SK-N-SH (cell line): Measurements from ENCODE around the gene COX4I2. TPM values are rescaled to one million over a fixed set of nuclear protein-coding genes. Genes with fewer than 3 reads are reported as not detected.

Experiments used
- CTCF ChIA-PET: fragments of 300-600, 350-600 bp; formaldehyde crosslinking; extraction: SDS; loops from one replicate; lab custom pipeline; 2021; lab: Yijun Ruan, JAX
- POLR2A ChIA-PET: fragments of 350-600 bp; sonication (Branson Sonifier 250); formaldehyde crosslinking; extraction: SDS; loops from one replicate; lab custom pipeline; 2020; ENCODE audit warnings: antibody characterized with exemption, inconsistent platforms; lab: Yijun Ruan, JAX
- DNase-seq: peaks from one replicate; pipeline ENCODE4 v3.0.0; 2012
- H2AFZ ChIP-seq: fragments of 200-600 bp; sonication (generic); 2 replicates; pipeline ENCODE4 v1.8.1; 2016; ENCODE audit warnings: antibody characterized with exemption, mild to moderate bottlenecking, low read depth
- H3F3A ChIP-seq: fragments of 200-600 bp; sonication (generic); replicated peaks from 2 replicates; pipeline ENCODE3; 2016; ENCODE audit warnings: antibody characterized with exemption, mild to moderate bottlenecking; ENCODE audit not compliant: insufficient read depth
- H3K27ac ChIP-seq, 2 experiments: fragments of 200-500 bp in 1 of 2; fragments of 200-600 bp in 1 of 2; sonication (Bioruptor generic) in 1 of 2; sonication (generic), shearing (Covaris generic) in 1 of 2; 2 replicates each; pipeline versions ENCODE4 v1.5.1 to v1.6.1; 2014 to 2016; ENCODE audit warnings: low read depth in 2 of 2, inconsistent platforms in 1 of 2, low read length in 1 of 2, mild to moderate bottlenecking in 1 of 2, mixed read lengths in 1 of 2
- H3K27me3 ChIP-seq: fragments of 200-600 bp; sonication (generic), shearing (Covaris generic); 2 replicates; pipeline ENCODE4 v1.6.1; 2016; ENCODE audit warnings: mixed run types; ENCODE audit not compliant: insufficient read depth
- H3K36me3 ChIP-seq, 2 experiments: fragments of 200-500 bp in 1 of 2; fragments of 200-600 bp in 1 of 2; sonication (Bioruptor generic) in 1 of 2; sonication (generic) in 1 of 2; replicated peaks in 1 of 2; 2 replicates each; pipeline versions ENCODE3 to v1.5.1; 2014 to 2016; ENCODE audit warnings: low read length in 1 of 2, mild to moderate bottlenecking in 1 of 2; ENCODE audit not compliant: insufficient read depth in 2 of 2, control insufficient read depth in 1 of 2
- H3K4me1 ChIP-seq, 2 experiments: fragments of 200-500 bp in 1 of 2; fragments of 200-600 bp in 1 of 2; sonication (Bioruptor generic) in 1 of 2; sonication (generic), shearing (Covaris generic) in 1 of 2; 2 replicates each; pipeline versions ENCODE4 v1.5.1 to v1.6.1; 2014 to 2016; ENCODE audit warnings: low read depth in 1 of 2, low read length in 1 of 2, mixed run types in 1 of 2; ENCODE audit not compliant: insufficient read depth in 2 of 2, control insufficient read depth in 1 of 2
- H3K4me2 ChIP-seq: fragments of 200-600 bp; sonication (generic), shearing (Covaris generic); 2 replicates; pipeline ENCODE4 v1.6.1; 2017; ENCODE audit warnings: mixed run types
- H3K4me3 ChIP-seq, 2 experiments: fragments of 200-500 bp in 1 of 2; fragments of 200-600 bp in 1 of 2; sonication (Bioruptor generic) in 1 of 2; sonication (generic), shearing (Covaris generic) in 1 of 2; 2 replicates each; pipeline versions ENCODE4 v1.5.1 to v1.8.1; 2014 to 2016; ENCODE audit warnings: low read depth in 2 of 2, inconsistent platforms in 1 of 2, low read length in 1 of 2, mild to moderate bottlenecking in 1 of 2, mixed read lengths in 1 of 2, moderate library complexity in 1 of 2
- H3K79me2 ChIP-seq: fragments of 200-600 bp; sonication (generic); 2 replicates; pipeline ENCODE4 v1.8.1; 2017; ENCODE audit warnings: mild to moderate bottlenecking; ENCODE audit not compliant: insufficient read depth
- H3K9ac ChIP-seq: fragments of 200-600 bp; sonication (generic); 2 replicates; pipeline ENCODE4 v1.6.1; 2017; ENCODE audit warnings: mixed run types
- H3K9me2 ChIP-seq: fragments of 200-600 bp; sonication (generic); 2 replicates; pipeline ENCODE4 v1.6.1; 2017; ENCODE audit warnings: mixed run types
- H3K9me3 ChIP-seq: fragments of 200-600 bp; sonication (generic); 2 replicates; pipeline ENCODE4 v1.6.1; 2017; ENCODE audit warnings: mixed run types, mild to moderate bottlenecking, moderate library complexity
- H4K20me1 ChIP-seq: fragments of 200-600 bp; sonication (generic); 2 replicates; pipeline ENCODE4 v1.6.1; 2017; ENCODE audit warnings: mild to moderate bottlenecking, mixed run types; ENCODE audit not compliant: insufficient read depth
- CTCF ChIP-seq: fragments of 200-600 bp; sonication (generic); IDR thresholded peaks from 2 replicates; pipeline ENCODE4 v1.6.1; 2017; ENCODE audit warnings: antibody characterized with exemption, mild to moderate bottlenecking, moderate library complexity
- ELF1 ChIP-seq: IDR thresholded peaks from 2 replicates; pipeline ENCODE4 v1.4.0; 2012
- EP300 ChIP-seq, 2 experiments: IDR thresholded peaks; 2 replicates each; pipeline versions ENCODE4 v1.4.0 to v1.6.1; 2012; ENCODE audit warnings: borderline replicate concordance in 1 of 2, low read depth in 1 of 2, low read length in 1 of 2
- FOSL2 ChIP-seq: IDR thresholded peaks from 2 replicates; pipeline ENCODE4 v1.4.0; 2012; ENCODE audit warnings: low read depth, mild to moderate bottlenecking, moderate library complexity, borderline replicate concordance
- FOXJ3 ChIP-seq: sonication (generic); formaldehyde crosslinking; IDR thresholded peaks from 2 replicates; pipeline ENCODE4 v1.5.1; 2020; ENCODE audit warnings: mild to moderate bottlenecking, missing genetic modification reagents
- GATA2 ChIP-seq: sonication (generic); formaldehyde crosslinking; IDR thresholded peaks from 2 replicates; pipeline ENCODE4 v1.5.0; 2020; ENCODE audit warnings: mild to moderate bottlenecking, missing genetic modification reagents
- IRF3 ChIP-seq: fragments of 150-350 bp; IDR thresholded peaks from 2 replicates; pipeline ENCODE4 v1.6.1; 2016; ENCODE audit warnings: mild to moderate bottlenecking, low read depth, low read length
- JUND ChIP-seq: IDR thresholded peaks from 2 replicates; pipeline ENCODE4 v1.4.0; 2012
- NRF1 ChIP-seq: IDR thresholded peaks from 2 replicates; pipeline ENCODE4 v1.6.1; 2012; ENCODE audit warnings: low read depth, mild to moderate bottlenecking, low read length
- POLR2AphosphoS5 ChIP-seq: IDR thresholded peaks from 2 replicates; pipeline ENCODE4 v1.6.1; 2012; ENCODE audit warnings: low read depth, low read length
- RAD21 ChIP-seq: IDR thresholded peaks from 2 replicates; pipeline ENCODE4 v1.6.1; 2012; ENCODE audit warnings: mild to moderate bottlenecking, low read length
- RCOR1 ChIP-seq: fragments of 150-350 bp; IDR thresholded peaks from 2 replicates; pipeline ENCODE4 v1.6.1; 2017; ENCODE audit warnings: antibody characterized with exemption, low read length
- RFX5 ChIP-seq: IDR thresholded peaks from 2 replicates; pipeline ENCODE4 v1.6.1; 2012; ENCODE audit warnings: mild to moderate bottlenecking, improper control_type of control experiment, low read length
- RXRA ChIP-seq: IDR thresholded peaks from 2 replicates; pipeline ENCODE4 v1.4.0; 2012; ENCODE audit warnings: low read depth, mild to moderate bottlenecking, borderline replicate concordance
- SIN3A ChIP-seq: IDR thresholded peaks from 2 replicates; pipeline ENCODE4 v1.6.1; 2012; ENCODE audit warnings: low read depth, mild to moderate bottlenecking, low read length, moderate library complexity, borderline replicate concordance
- SMC3 ChIP-seq: IDR thresholded peaks from 2 replicates; pipeline ENCODE4 v1.6.1; 2012; ENCODE audit warnings: low read depth, low read length, improper control_type of control experiment
- TAF1 ChIP-seq: IDR thresholded peaks from 2 replicates; pipeline ENCODE4 v1.6.1; 2012; ENCODE audit warnings: low read depth, mild to moderate bottlenecking, low read length, moderate library complexity, borderline replicate concordance
- TEAD4 ChIP-seq: IDR thresholded peaks from 2 replicates; pipeline ENCODE4 v1.4.0; 2012; ENCODE audit warnings: mild to moderate bottlenecking, borderline replicate concordance; ENCODE audit not compliant: insufficient read depth
- YY1 ChIP-seq: IDR thresholded peaks from 2 replicates; pipeline ENCODE4 v1.4.0; 2012; ENCODE audit warnings: low read depth, mild to moderate bottlenecking
- WGBS: methylation state at CpG from one replicate; pipeline ENCODE4 v1.1.6; 2017; ENCODE audit warnings: low lambda C conversion rate; 5-methylcytosine and 5-hydroxymethylcytosine counted together
- polyA plus RNA-seq, 3 experiments: library from polyadenylated mRNA; depleted of rRNA; stranded (reverse); fragments of >200 nt; gene quantifications; 2 replicates each; pipeline ENCODE4 v1.2.3, GENCODE V29; 2012
- TF ChIP-seq, protein P1 (sequence below): IDR thresholded peaks from 2 replicates; pipeline ENCODE4 v1.4.0; 2012; ENCODE audit warnings: low read depth
- TF ChIP-seq, protein P2 (sequence below): IDR thresholded peaks from 2 replicates; pipeline ENCODE4; 2012
- TF ChIP-seq, protein P3 (sequence below): IDR thresholded peaks from 2 replicates; pipeline ENCODE4 v1.4.0; 2012; ENCODE audit warnings: low read depth, borderline replicate concordance

The COX4I2 gene
- polyA plus RNA-seq, 1 of the 3 experiments (the other 2 are of a cell fraction) = 0.21 TPM

DNA sequence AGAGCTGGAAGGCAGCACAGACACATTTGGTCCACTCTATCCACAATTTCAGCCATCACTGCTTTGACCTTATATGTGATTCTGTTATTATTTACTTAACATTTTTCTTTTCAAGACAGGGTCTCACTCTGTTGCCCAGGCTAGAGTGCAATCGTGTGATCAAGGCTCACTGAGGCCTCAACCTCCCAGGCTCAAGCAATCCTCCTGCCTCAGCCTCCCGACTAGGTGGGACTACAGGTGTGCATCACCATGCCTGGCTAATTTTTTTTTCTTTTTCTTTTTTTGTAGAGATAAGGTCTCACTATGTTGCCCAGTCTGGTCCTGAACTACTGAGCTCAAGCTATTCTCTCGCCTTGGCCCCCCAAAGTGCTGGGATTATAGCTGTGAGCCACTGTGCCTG lies 44.6 kb downstream of the COX4I2 start:
- CTCF ChIA-PET = interaction anchor here (3.5 kb wide), 1 partner anchor 21 kb away, joined by 13 read pairs; no protein-coding TSS in a partner anchor
- H3K27me3 ChIP-seq = no peaks in the 10 kb centered on the region
- H3F3A ChIP-seq = peaks cover 20% of the 10 kb centered on the region
- no peaks in the 10 kb centered on the region for H3K9me2 ChIP-seq
- H3K4me2 ChIP-seq = no peak overlapping the region
- no peak overlapping the region for H2AFZ ChIP-seq
- H3K4me3 ChIP-seq = no peak overlapping the region
- WGBS = 97% methylated on average over 3 of the region's 3 CpGs
- POLR2A ChIA-PET = no interaction called here
- H3K9me3 ChIP-seq = no peaks in the 10 kb centered on the region
- H3K4me1 ChIP-seq = peaks cover 19 to 32% of the 10 kb centered on the region in 2 experiments; a peak in 3 of 4 replicates
- no peak overlapping the region for H3K9ac ChIP-seq
- DNase-seq = no peak
- no peaks in the 10 kb centered on the region for H4K20me1 ChIP-seq
- peaks cover 10 to 25% of the 10 kb centered on the region in 2 experiments for H3K36me3 ChIP-seq
- peak overlapping the region in 1 of 2 experiments; percentile 9; a peak in 1 of 4 replicates for H3K27ac ChIP-seq
- peaks cover 99% of the 10 kb centered on the region for H3K79me2 ChIP-seq
- TF ChIP-seq SMC3 (no peak), GATA2 (CRISPR knock-in tag) (no peak), RFX5 (no peak), ELF1 (no peak), RAD21 (no peak), JUND (no peak), RCOR1 (no peak), CTCF (no peak), TEAD4 (no peak)
- TF ChIP-seq, protein P1, sequence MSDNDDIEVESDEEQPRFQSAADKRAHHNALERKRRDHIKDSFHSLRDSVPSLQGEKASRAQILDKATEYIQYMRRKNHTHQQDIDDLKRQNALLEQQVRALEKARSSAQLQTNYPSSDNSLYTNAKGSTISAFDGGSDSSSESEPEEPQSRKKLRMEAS = no peak

DNA sequence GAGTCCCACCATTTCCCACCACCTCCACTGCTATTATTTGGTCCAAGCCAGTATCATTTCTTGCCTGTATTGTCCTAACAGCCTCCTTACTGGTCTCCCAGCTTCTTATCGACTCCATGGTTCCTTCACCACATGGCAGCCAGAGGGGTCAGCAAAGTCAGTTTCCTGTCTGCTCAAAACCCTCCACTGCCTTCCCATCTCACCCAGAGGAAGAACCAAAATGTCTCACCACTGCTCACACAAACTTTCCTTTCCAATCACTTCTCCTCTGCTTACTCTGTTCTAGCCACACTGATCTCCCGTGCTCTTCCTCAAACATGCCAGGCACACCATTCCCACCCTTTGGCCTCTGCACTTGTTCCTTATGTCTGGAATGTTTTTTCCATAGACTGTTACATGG lies 45.2 kb downstream of the COX4I2 start:
- Histone ChIP-seq H3K27ac (no peak overlapping the region), H3K9me2 (no peaks in the 10 kb centered on the region), H2AFZ (no peak overlapping the region), H3F3A (peaks cover 17% of the 10 kb centered on the region), H3K4me1 (peaks cover 16 to 27% of the 10 kb centered on the region in 2 experiments; a peak in 3 of 4 replicates), H4K20me1 (no peaks in the 10 kb centered on the region), H3K79me2 (peaks cover 99% of the 10 kb centered on the region), H3K9ac (no peak overlapping the region), H3K27me3 (no peaks in the 10 kb centered on the region), H3K36me3 (peaks cover 10 to 19% of the 10 kb centered on the region in 2 experiments), H3K4me3 (no peak overlapping the region)
- DNase-seq = no peak
- 99% methylated on average over 2 of the region's 2 CpGs for WGBS
- ChIA-PET CTCF (interaction anchor here (0.8 to 3.5 kb wide), 2 partner anchors 21 to 41 kb away, joined by 3 to 13 read pairs; no protein-coding TSS in a partner anchor), POLR2A (no interaction called here)
- TF ChIP-seq RFX5 = no peak
- TF ChIP-seq GATA2 (CRISPR knock-in tag) = no peak
- TF ChIP-seq IRF3 = no peak
- TF ChIP-seq, protein P2, sequence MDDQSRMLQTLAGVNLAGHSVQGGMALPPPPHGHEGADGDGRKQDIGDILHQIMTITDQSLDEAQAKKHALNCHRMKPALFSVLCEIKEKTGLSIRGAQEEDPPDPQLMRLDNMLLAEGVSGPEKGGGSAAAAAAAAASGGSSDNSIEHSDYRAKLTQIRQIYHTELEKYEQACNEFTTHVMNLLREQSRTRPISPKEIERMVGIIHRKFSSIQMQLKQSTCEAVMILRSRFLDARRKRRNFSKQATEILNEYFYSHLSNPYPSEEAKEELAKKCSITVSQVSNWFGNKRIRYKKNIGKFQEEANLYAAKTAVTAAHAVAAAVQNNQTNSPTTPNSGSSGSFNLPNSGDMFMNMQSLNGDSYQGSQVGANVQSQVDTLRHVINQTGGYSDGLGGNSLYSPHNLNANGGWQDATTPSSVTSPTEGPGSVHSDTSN = no peak
- TF ChIP-seq SIN3A = no peak
- no peak for TF ChIP-seq SMC3
- TF ChIP-seq FOXJ3 (CRISPR knock-in tag) = no peak
- TF ChIP-seq EP300 (IDR thresholded peaks at IDR 0.05; ENCODE audit: borderline replicate concordance in 1 of 2, low read depth in 1 of 2, low read length in 1 of 2) = no peak
- TF ChIP-seq, protein P3, sequence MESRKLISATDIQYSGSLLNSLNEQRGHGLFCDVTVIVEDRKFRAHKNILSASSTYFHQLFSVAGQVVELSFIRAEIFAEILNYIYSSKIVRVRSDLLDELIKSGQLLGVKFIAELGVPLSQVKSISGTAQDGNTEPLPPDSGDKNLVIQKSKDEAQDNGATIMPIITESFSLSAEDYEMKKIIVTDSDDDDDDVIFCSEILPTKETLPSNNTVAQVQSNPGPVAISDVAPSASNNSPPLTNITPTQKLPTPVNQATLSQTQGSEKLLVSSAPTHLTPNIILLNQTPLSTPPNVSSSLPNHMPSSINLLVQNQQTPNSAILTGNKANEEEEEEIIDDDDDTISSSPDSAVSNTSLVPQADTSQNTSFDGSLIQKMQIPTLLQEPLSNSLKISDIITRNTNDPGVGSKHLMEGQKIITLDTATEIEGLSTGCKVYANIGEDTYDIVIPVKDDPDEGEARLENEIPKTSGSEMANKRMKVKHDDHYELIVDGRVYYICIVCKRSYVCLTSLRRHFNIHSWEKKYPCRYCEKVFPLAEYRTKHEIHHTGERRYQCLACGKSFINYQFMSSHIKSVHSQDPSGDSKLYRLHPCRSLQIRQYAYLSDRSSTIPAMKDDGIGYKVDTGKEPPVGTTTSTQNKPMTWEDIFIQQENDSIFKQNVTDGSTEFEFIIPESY = no peak
- TF ChIP-seq FOSL2 = no peak
- TF ChIP-seq POLR2AphosphoS5 = no peak
- TF ChIP-seq TEAD4 = no peak
- TF ChIP-seq JUND = no peak
- no peak for TF ChIP-seq RXRA
- TF ChIP-seq YY1 = no peak
- TF ChIP-seq ELF1 = no peak
- no peak for TF ChIP-seq TAF1
- TF ChIP-seq NRF1 = no peak
- TF ChIP-seq, all 33 proteins: peak for 0
- Histone ChIP-seq H3K4me2 (no peak overlapping the region), H3K9me3 (no peaks in the 10 kb centered on the region)
